GM20000 (cell line): ENCODE measurements around the gene KMT5C.
"Not testable (repeated sequence)": the region's sequence is repeated elsewhere in the genome, so short reads cannot be mapped to it uniquely, and the experiment has no call there.

Source experiments
- DNase-seq: peaks from one replicate; pipeline ENCODE4 v3.0.0; 2012; ENCODE audit warnings: low spot score
- CTCF ChIP-seq: IDR thresholded peaks from 2 replicates; pipeline ENCODE4 v1.5.1; 2012; ENCODE audit warnings: mild to moderate bottlenecking, control low read depth; ENCODE audit errors: extremely low read depth, missing control alignments

Gene KMT5C

GRCh38 chr19:55319785-55320184 is 19.9 kb upstream of the KMT5C start:
- TF ChIP-seq CTCF = no peak
- no peak for DNase-seq

- DNase-seq = no peak
- no peak for TF ChIP-seq CTCF
These were observed 18.7 kb upstream of the KMT5C start for GRCh38 chr19:55320844-55321419.

- DNase-seq = no peak
- TF ChIP-seq CTCF = no peak
These were observed 18.1 kb upstream of the KMT5C start for GRCh38 chr19:55321466-55322137.

- TF ChIP-seq CTCF = no peak
- no peak for DNase-seq
These were observed 17.3 kb upstream of the KMT5C start for GRCh38 chr19:55322204-55322885.

- DNase-seq = no peak
- TF ChIP-seq CTCF = no peak
These were observed 15.0 kb upstream of the KMT5C start for GRCh38 chr19:55324662-55325061.

GRCh38 chr19:55325172-55325571 is 14.5 kb upstream of the KMT5C start, which contains the start of gene TMEM150B:
Gene TMEM150B, minus strand, starts transcription at chr19:55325341. Its CDS starts 4,305 bp downstream, at chr19:55321036.
- no peak for TF ChIP-seq CTCF
- DNase-seq = no peak

- not testable (repeated sequence) for DNase-seq
These were observed 10.8 kb upstream of the KMT5C start for GRCh38 chr19:55328774-55329318.

- not testable (repeated sequence) for DNase-seq
These were observed 9.9 kb upstream of the KMT5C start for GRCh38 chr19:55329791-55330190.
